Ovary (tissue), 3 donors: ENCODE data around the gene UNC13C.

ENCODE experiments used
- POLR2A ChIP-seq: fragments of 450-650 bp; IDR thresholded peaks from one replicate; pipeline ENCODE4 v1.6.1; 2017; ENCODE audit warnings: antibody characterized with exemption, mild to moderate bottlenecking, moderate library complexity
- TF ChIP-seq, protein P1 (sequence below), 3 donors: fragments of 450-650 bp in 2 of 3; fragments of 200-600 bp in 1 of 3; IDR thresholded peaks; one replicate each; pipeline versions ENCODE4 v1.5.1 to v1.8.0; 2016 to 2022; ENCODE audit warnings: antibody characterized with exemption in 3 of 3, mild to moderate bottlenecking in 1 of 3
- donor health status: DM: no; HTN: no; CAD: no.

DNA sequence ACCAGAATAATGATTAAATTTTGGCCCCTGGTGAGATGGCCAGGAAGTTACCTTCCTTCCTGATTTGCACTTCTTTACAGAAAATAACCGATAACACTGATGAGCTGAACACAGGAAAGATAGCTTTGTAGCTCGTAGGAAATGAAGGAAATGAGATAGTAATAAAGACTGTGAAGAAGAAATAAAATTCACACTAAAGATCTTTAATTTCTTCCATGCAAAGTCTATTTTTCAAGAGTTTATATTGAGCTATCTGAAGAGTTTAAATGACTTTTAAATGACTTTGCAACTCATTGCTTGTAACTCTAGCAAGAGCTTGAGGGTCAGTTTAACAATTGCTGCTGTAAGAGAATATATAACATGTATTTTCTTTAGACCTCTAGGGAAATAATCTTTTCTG lies 543.0 kb downstream of the UNC13C start:
- TF ChIP-seq, protein P1, sequence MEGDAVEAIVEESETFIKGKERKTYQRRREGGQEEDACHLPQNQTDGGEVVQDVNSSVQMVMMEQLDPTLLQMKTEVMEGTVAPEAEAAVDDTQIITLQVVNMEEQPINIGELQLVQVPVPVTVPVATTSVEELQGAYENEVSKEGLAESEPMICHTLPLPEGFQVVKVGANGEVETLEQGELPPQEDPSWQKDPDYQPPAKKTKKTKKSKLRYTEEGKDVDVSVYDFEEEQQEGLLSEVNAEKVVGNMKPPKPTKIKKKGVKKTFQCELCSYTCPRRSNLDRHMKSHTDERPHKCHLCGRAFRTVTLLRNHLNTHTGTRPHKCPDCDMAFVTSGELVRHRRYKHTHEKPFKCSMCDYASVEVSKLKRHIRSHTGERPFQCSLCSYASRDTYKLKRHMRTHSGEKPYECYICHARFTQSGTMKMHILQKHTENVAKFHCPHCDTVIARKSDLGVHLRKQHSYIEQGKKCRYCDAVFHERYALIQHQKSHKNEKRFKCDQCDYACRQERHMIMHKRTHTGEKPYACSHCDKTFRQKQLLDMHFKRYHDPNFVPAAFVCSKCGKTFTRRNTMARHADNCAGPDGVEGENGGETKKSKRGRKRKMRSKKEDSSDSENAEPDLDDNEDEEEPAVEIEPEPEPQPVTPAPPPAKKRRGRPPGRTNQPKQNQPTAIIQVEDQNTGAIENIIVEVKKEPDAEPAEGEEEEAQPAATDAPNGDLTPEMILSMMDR (IDR thresholded peaks at IDR 0.05), result no peak
- TF ChIP-seq POLR2A, result no peak
